ENCODE results near the gene TUBA1B. TPM values are rescaled to one million over a fixed set of nuclear protein-coding genes. Genes with fewer than 3 reads are reported as not detected.

The TUBA1B gene
- total RNA-seq, 1 donor from 2014 or later = 2,741 TPM

GRCh38 chr12:49110464-49111155, 20.6 kb downstream of the TUBA1B start, which contains the start of gene LMBR1L:
LMBR1L (minus strand) TSS chr12:49110847; CDS start chr12:49110555, 292 bp downstream.
- peak within 1 kb of the TSS; percentile 95 for H3K4me3 ChIP-seq
- H4K20me1 ChIP-seq (ENCODE audit: low read depth) = peaks cover 43% of the 10 kb centered on the region
- H3K4me1 ChIP-seq = peaks cover 6% of the 10 kb centered on the region
- peak within 1 kb of the TSS; percentile 60 for H3K9ac ChIP-seq
- H3K27ac Mint-ChIP-seq = peak within 1 kb of the TSS; percentile 97
- peak within 1 kb of the TSS; percentile 51 for H3K27ac ChIP-seq
- H3K4me2 ChIP-seq = peak within 1 kb of the TSS; percentile 88
- H3K36me3 ChIP-seq = no peaks in the 10 kb centered on the region
- peaks cover 5% of the 10 kb centered on the region for H3F3A ChIP-seq (ENCODE audit: low read depth)
- no peaks in the 10 kb centered on the region for H3K27me3 ChIP-seq
- H3K4me3 Mint-ChIP-seq = peak within 1 kb of the TSS; percentile 97
- no peaks in the 10 kb centered on the region for H3K9me3 Mint-ChIP-seq
- peak; percentile 99 for DNase-seq (ENCODE audit: low spot score)
- H3K79me2 ChIP-seq (ENCODE audit: low read depth) = peaks cover 40% of the 10 kb centered on the region
- no peaks in the 10 kb centered on the region for H3K9me3 ChIP-seq (ENCODE audit: low read depth)
- H3K4me1 Mint-ChIP-seq = peaks cover 31% of the 10 kb centered on the region
- peaks cover 11% of the 10 kb centered on the region for H3K27me3 Mint-ChIP-seq (ENCODE audit: insufficient read depth, low read depth)
- H2AFZ ChIP-seq (replicated peaks) = peak within 1 kb of the TSS; percentile 86
- H3K36me3 Mint-ChIP-seq = peaks cover 10% of the 10 kb centered on the region
- TF ChIP-seq EZH2 (IDR thresholded peaks at IDR 0.05) = no peak
- TF ChIP-seq, protein P1, sequence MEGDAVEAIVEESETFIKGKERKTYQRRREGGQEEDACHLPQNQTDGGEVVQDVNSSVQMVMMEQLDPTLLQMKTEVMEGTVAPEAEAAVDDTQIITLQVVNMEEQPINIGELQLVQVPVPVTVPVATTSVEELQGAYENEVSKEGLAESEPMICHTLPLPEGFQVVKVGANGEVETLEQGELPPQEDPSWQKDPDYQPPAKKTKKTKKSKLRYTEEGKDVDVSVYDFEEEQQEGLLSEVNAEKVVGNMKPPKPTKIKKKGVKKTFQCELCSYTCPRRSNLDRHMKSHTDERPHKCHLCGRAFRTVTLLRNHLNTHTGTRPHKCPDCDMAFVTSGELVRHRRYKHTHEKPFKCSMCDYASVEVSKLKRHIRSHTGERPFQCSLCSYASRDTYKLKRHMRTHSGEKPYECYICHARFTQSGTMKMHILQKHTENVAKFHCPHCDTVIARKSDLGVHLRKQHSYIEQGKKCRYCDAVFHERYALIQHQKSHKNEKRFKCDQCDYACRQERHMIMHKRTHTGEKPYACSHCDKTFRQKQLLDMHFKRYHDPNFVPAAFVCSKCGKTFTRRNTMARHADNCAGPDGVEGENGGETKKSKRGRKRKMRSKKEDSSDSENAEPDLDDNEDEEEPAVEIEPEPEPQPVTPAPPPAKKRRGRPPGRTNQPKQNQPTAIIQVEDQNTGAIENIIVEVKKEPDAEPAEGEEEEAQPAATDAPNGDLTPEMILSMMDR (IDR thresholded peaks at IDR 0.05) = peak; percentile 56

- peaks cover 5% of the 10 kb centered on the region for H3F3A ChIP-seq (ENCODE audit: low read depth)
- no peaks in the 10 kb centered on the region for H3K27me3 ChIP-seq
- peaks cover 10% of the 10 kb centered on the region for H3K36me3 Mint-ChIP-seq
- H3K4me2 ChIP-seq = peak overlapping the region; percentile 88
- peaks cover 40% of the 10 kb centered on the region for H3K79me2 ChIP-seq (ENCODE audit: low read depth)
- peak overlapping the region; percentile 95 for H3K4me3 ChIP-seq
- H3K4me3 Mint-ChIP-seq = peak overlapping the region; percentile 97
- peak; percentile 72 for DNase-seq (ENCODE audit: low spot score)
- no peaks in the 10 kb centered on the region for H3K9me3 Mint-ChIP-seq
- no peak for TF ChIP-seq EZH2phosphoT487 (IDR thresholded peaks at IDR 0.05)
- no peak for TF ChIP-seq EZH2 (IDR thresholded peaks at IDR 0.05)
- TF ChIP-seq, protein P1 (IDR thresholded peaks at IDR 0.05) = no peak
- peak overlapping the region; percentile 97 for H3K27ac Mint-ChIP-seq
- H3K9ac ChIP-seq = peak overlapping the region; percentile 60
- peaks cover 29% of the 10 kb centered on the region for H3K4me1 Mint-ChIP-seq
- H3K27me3 Mint-ChIP-seq (ENCODE audit: insufficient read depth, low read depth) = peaks cover 5% of the 10 kb centered on the region
- no peaks in the 10 kb centered on the region for H3K9me3 ChIP-seq (ENCODE audit: low read depth)
- no peaks in the 10 kb centered on the region for H3K36me3 ChIP-seq
- peaks cover 6% of the 10 kb centered on the region for H3K4me1 ChIP-seq
- H4K20me1 ChIP-seq (ENCODE audit: low read depth) = peaks cover 50% of the 10 kb centered on the region
- peak overlapping the region; percentile 86 for H2AFZ ChIP-seq (replicated peaks)
- peak overlapping the region; percentile 51 for H3K27ac ChIP-seq
These were observed 21.3 kb downstream of the TUBA1B start for GRCh38 chr12:49109641-49110463.

DNA sequence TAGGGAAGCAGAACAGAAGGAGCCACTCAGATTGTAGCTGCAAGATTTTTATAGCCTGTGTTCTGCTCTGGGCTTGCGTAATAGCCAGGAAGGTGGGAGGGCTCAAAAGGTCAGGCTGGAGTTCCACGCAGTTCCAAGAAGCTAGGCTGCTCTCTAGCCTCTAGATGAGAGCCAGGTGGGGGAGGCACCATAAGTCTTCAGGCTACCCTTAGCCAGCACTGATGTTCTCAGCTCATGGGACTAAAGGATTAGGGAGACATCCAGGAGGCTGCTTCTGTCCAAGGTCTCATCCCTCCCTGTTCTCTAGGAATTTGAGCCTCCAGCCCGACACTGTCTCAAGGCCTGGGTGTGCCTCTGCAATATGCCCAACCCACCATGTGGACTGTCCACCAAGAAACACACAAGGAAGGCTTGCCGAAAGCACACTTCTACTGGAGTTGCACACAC, 22.2 kb downstream of the TUBA1B start:
- Mint-ChIP-seq H3K36me3 (peaks cover 17% of the 10 kb centered on the region), H3K27me3 (ENCODE audit: insufficient read depth, low read depth) (peaks cover 5% of the 10 kb centered on the region), H3K4me1 (peaks cover 29% of the 10 kb centered on the region), H3K27ac (peak overlapping the region; percentile 25), H3K9me3 (no peaks in the 10 kb centered on the region), H3K4me3 (peak overlapping the region; percentile 97)
- no peak overlapping the region for H3K27ac ChIP-seq
- no peaks in the 10 kb centered on the region for H3K27me3 ChIP-seq
- no peak for DNase-seq (ENCODE audit: low spot score)
- H3F3A ChIP-seq (ENCODE audit: low read depth) = peaks cover 5% of the 10 kb centered on the region
- H3K79me2 ChIP-seq (ENCODE audit: low read depth) = peaks cover 40% of the 10 kb centered on the region
- peaks cover 6% of the 10 kb centered on the region for H3K4me1 ChIP-seq
- no peak for TF ChIP-seq EZH2 (IDR thresholded peaks at IDR 0.05)
- peak overlapping the region; percentile 88 for H3K4me2 ChIP-seq
- peak overlapping the region; percentile 95 for H3K4me3 ChIP-seq
- H4K20me1 ChIP-seq (ENCODE audit: low read depth) = peaks cover 58% of the 10 kb centered on the region
- no peak overlapping the region for H3K9ac ChIP-seq
- no peaks in the 10 kb centered on the region for H3K36me3 ChIP-seq
- H2AFZ ChIP-seq (replicated peaks) = no peak overlapping the region
- H3K9me3 ChIP-seq (ENCODE audit: low read depth) = no peaks in the 10 kb centered on the region

Measured in neural progenitor cell (in vitro differentiated cells).